HCT116 (cell line): ENCODE data around the gene TNRC6B. TPM values are rescaled to one million over a fixed set of nuclear protein-coding genes. Genes with fewer than 3 reads are reported as not detected.

Source experiments
- ATAC-seq: fragments of 200-7000 bp; cut with Tn5 transposase; 2 replicates; pipeline ENCODE4 v1.9.1; 2020; ENCODE audit warnings: mild to moderate bottlenecking, moderate library complexity
- BruUV-seq: library from RNA; stranded (reverse); fragments of 400-500 nt; replicated peaks from 2 replicates; lab custom pipeline; 2021; lab: Mats Ljungman, UMichigan
- CTCF ChIA-PET: fragments of 300-600 bp; sonication (Branson Sonifier 250); formaldehyde crosslinking; loops from one replicate; lab custom pipeline; 2021; ENCODE audit warnings: antibody characterized with exemption; lab: Charles Lee
- POLR2A ChIA-PET: fragments of 300-600, 350-600 bp; sonication (Branson Sonifier 250); formaldehyde crosslinking; loops from one replicate; lab custom pipeline; 2021; ENCODE audit warnings: antibody characterized with exemption; lab: Charles Lee
- RAD21 ChIA-PET, 2 experiments: fragments of 300-600 bp; sonication (Branson Sonifier 250); formaldehyde crosslinking; loops; one replicate each; lab custom pipeline; 2023; ENCODE audit warnings: low total read pairs in 2 of 2; ENCODE audit not compliant: uncharacterized antibody in 2 of 2, unreplicated experiment in 2 of 2, low non-redundant PET in 1 of 2; lab: Charles Lee
- DNase-seq: peaks from one replicate; pipeline ENCODE4 v3.0.0-alpha.2; 2010; ENCODE audit warnings: low read depth, low spot score
- H2AFZ ChIP-seq: fragments of 200-600 bp; shearing (Covaris generic), sonication (generic); 2 replicates; pipeline ENCODE4 v1.6.1; 2017; ENCODE audit warnings: low read depth, mixed run types, mixed read lengths, antibody characterized with exemption, low read length; ENCODE audit not compliant: poor library complexity, severe bottlenecking
- H3K27ac ChIP-seq: 2 replicates; pipeline ENCODE4 v1.5.1; 2012; ENCODE audit warnings: low read depth, low read length
- H3K27me3 ChIP-seq: fragments of 200-600 bp; sonication (generic); 2 replicates; pipeline ENCODE4 v1.6.1; 2016; ENCODE audit warnings: mixed run types, low read length, mixed read lengths; ENCODE audit not compliant: insufficient read depth
- H3K36me3 ChIP-seq, 2 experiments: fragments of 200-500 bp in 1 of 2; fragments of 200-600 bp in 1 of 2; sonication (Bioruptor generic) in 1 of 2; sonication (generic) in 1 of 2; 2 replicates each; pipeline versions ENCODE4 v1.5.1 to v1.6.1; 2014 to 2016; ENCODE audit warnings: low read length in 2 of 2, inconsistent platforms in 1 of 2, mixed read lengths in 1 of 2, mixed run types in 1 of 2; ENCODE audit not compliant: insufficient read depth in 2 of 2, control insufficient read depth in 1 of 2
- H3K4me1 ChIP-seq, 2 experiments: fragments of 200-600 bp in 1 of 2; sonication (generic) in 1 of 2; 2 replicates each; pipeline versions ENCODE4 v1.5.1 to v1.6.1; 2012 to 2017; ENCODE audit warnings: low read length in 2 of 2, inconsistent platforms in 1 of 2, mild to moderate bottlenecking in 1 of 2, mixed read lengths in 1 of 2, mixed run types in 1 of 2, moderate library complexity in 1 of 2; ENCODE audit not compliant: insufficient read depth in 2 of 2, control insufficient read depth in 1 of 2
- H3K4me2 ChIP-seq: fragments of 200-600 bp; sonication (generic); 2 replicates; pipeline ENCODE4 v1.6.1; 2017; ENCODE audit warnings: mixed run types, low read length, mixed read lengths
- H3K4me3 ChIP-seq, 2 experiments: fragments of 200-600 bp in 1 of 2; sonication (generic) in 1 of 2; replicated peaks in 1 of 2; 2 replicates each; pipeline ENCODE4 v1.5.1; 2011 to 2016; ENCODE audit warnings: low read length in 2 of 2, control low read depth in 1 of 2, low read depth in 1 of 2, mild to moderate bottlenecking in 1 of 2, mixed read lengths in 1 of 2, mixed run types in 1 of 2
- H3K79me2 ChIP-seq: fragments of 200-600 bp; sonication (generic); 2 replicates; pipeline ENCODE4 v1.6.1; 2017; ENCODE audit warnings: mild to moderate bottlenecking, mixed run types, low read length, moderate library complexity, mixed read lengths; ENCODE audit not compliant: insufficient read depth
- H3K9ac ChIP-seq: fragments of 200-600 bp; sonication (generic); 2 replicates; pipeline ENCODE4 v1.6.1; 2016; ENCODE audit warnings: low read length, mixed read lengths
- H3K9me2 ChIP-seq: fragments of 200-600 bp; sonication (generic), shearing (Covaris generic); 2 replicates; pipeline ENCODE4 v1.6.1; 2017; ENCODE audit warnings: mixed run types, mild to moderate bottlenecking, moderate library complexity; ENCODE audit not compliant: insufficient read depth
- H3K9me3 ChIP-seq, 2 experiments: fragments of 200-500 bp in 1 of 2; fragments of 200-600 bp in 1 of 2; sonication (Bioruptor generic) in 1 of 2; sonication (generic) in 1 of 2; 2 replicates each; pipeline ENCODE4 v1.6.1; 2014 to 2017; ENCODE audit warnings: low read length in 2 of 2, mixed read lengths in 2 of 2, inconsistent platforms in 1 of 2, low read depth in 1 of 2, mild to moderate bottlenecking in 1 of 2, mixed run types in 1 of 2, moderate library complexity in 1 of 2; ENCODE audit not compliant: control insufficient read depth in 1 of 2, insufficient read depth in 1 of 2
- H4K20me1 ChIP-seq: fragments of 200-600 bp; sonication (generic), shearing (Covaris generic); 2 replicates; pipeline ENCODE4 v1.6.1; 2017; ENCODE audit warnings: mixed run types, mild to moderate bottlenecking, moderate library complexity; ENCODE audit not compliant: insufficient read depth
- CBX3 ChIP-seq: IDR thresholded peaks from 2 replicates; pipeline ENCODE4 v1.6.1; 2012; ENCODE audit warnings: low read depth
- CTCF ChIP-seq, 3 experiments: fragments of 200-600 bp in 1 of 3; sonication (generic) in 1 of 3; IDR thresholded peaks in 2 of 3; conservative IDR thresholded peaks in 1 of 3; 2 replicates each; pipeline ENCODE4 v1.5.1; 2012 to 2017; ENCODE audit warnings: low read depth in 2 of 3, low read length in 2 of 3, antibody characterized with exemption in 1 of 3, borderline replicate concordance in 1 of 3, control low read depth in 1 of 3, mild to moderate bottlenecking in 1 of 3, mixed read lengths in 1 of 3, mixed run types in 1 of 3, moderate library complexity in 1 of 3; ENCODE audit not compliant: insufficient read depth in 1 of 3
- EGR1 ChIP-seq: IDR thresholded peaks from 2 replicates; pipeline ENCODE4 v1.6.1; 2012; ENCODE audit warnings: low read depth
- POLR2A ChIP-seq: IDR thresholded peaks from 2 replicates; pipeline ENCODE4 v1.7.0; 2011; ENCODE audit warnings: borderline replicate concordance; ENCODE audit not compliant: insufficient read depth, insufficient read length; ENCODE audit errors: extremely low read depth
- SP1 ChIP-seq: IDR thresholded peaks from 2 replicates; pipeline ENCODE4 v1.6.1; 2012; ENCODE audit warnings: low read depth
- SRF ChIP-seq: IDR thresholded peaks from 2 replicates; pipeline ENCODE4 v1.6.1; 2012; ENCODE audit warnings: low read depth
- YY1 ChIP-seq: IDR thresholded peaks from 2 replicates; pipeline ENCODE4 v1.6.1; 2011; ENCODE audit warnings: low read length, low read depth, moderate library complexity, mild to moderate bottlenecking; ENCODE audit not compliant: insufficient replicate concordance; ENCODE audit errors: extremely low read depth
- ZFX ChIP-seq: fragments of 450-650 bp; IDR thresholded peaks from 2 replicates; pipeline ENCODE4 v1.6.1; 2017
- intact Hi-C: fragments of 100-400 bp; cut with micrococcal nuclease; formaldehyde crosslinking; loops from 2 replicates; pipeline ENCODE4 v1.10.0; 2022
- total RNA-seq: library from RNA; stranded (reverse); gene quantifications from one replicate; pipeline ENCODE4 v1.2.1, GENCODE V29; 2021; ENCODE audit not compliant: unreplicated experiment
- TF ChIP-seq, protein P1 (sequence below): IDR thresholded peaks from 2 replicates; pipeline ENCODE4 v1.6.1; 2011; ENCODE audit warnings: mild to moderate bottlenecking, low read length, moderate library complexity; ENCODE audit not compliant: insufficient replicate concordance; ENCODE audit errors: extremely low read depth

Gene TNRC6B
- total RNA-seq, 1 experiment from 2014 or later = 29.8 TPM

GRCh38 chr22:40263191-40263590, 85.5 kb downstream of the TNRC6B start:
- Histone ChIP-seq H3K36me3 (peaks cover 0 to 3% of the 10 kb centered on the region in 2 experiments; a peak in 1 of 4 replicates), H3K9me2 (no peaks in the 10 kb centered on the region), H3K27me3 (no peaks in the 10 kb centered on the region), H3K9me3 (no peaks in the 10 kb centered on the region), H3K9ac (no peak overlapping the region), H3K4me3 (no peak overlapping the region), H2AFZ (no peak overlapping the region), H4K20me1 (no peaks in the 10 kb centered on the region), H3K27ac (no peak overlapping the region), H3K79me2 (peaks cover 5% of the 10 kb centered on the region; the same call in 1 of the 2 replicates), H3K4me1 (peaks cover 13 to 16% of the 10 kb centered on the region in 2 experiments), H3K4me2 (no peak overlapping the region)
- POLR2A ChIA-PET = no interaction called here
- intact Hi-C loops = no loop called here
- BruUV-seq = no TSS peak
- RAD21 ChIA-PET = no interaction called here
- ATAC-seq (no peak), DNase-seq (no peak)
- CTCF ChIA-PET = no interaction called here
- TF ChIP-seq POLR2A (no peak), EGR1 (no peak), SP1 (no peak), SRF (no peak), CTCF (IDR thresholded peaks at IDR 0.05 in 2 of 3, conservative IDR thresholded peaks at IDR 0.05 in 1 of 3; ENCODE audit: borderline replicate concordance in 1 of 3, insufficient read depth in 1 of 3, low read depth in 2 of 3, low read length in 2 of 3) (no peak), CBX3 (no peak), YY1 (no peak), ZFX (no peak)
- TF ChIP-seq, protein P1, sequence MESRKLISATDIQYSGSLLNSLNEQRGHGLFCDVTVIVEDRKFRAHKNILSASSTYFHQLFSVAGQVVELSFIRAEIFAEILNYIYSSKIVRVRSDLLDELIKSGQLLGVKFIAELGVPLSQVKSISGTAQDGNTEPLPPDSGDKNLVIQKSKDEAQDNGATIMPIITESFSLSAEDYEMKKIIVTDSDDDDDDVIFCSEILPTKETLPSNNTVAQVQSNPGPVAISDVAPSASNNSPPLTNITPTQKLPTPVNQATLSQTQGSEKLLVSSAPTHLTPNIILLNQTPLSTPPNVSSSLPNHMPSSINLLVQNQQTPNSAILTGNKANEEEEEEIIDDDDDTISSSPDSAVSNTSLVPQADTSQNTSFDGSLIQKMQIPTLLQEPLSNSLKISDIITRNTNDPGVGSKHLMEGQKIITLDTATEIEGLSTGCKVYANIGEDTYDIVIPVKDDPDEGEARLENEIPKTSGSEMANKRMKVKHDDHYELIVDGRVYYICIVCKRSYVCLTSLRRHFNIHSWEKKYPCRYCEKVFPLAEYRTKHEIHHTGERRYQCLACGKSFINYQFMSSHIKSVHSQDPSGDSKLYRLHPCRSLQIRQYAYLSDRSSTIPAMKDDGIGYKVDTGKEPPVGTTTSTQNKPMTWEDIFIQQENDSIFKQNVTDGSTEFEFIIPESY = no peak
